ENCODE data around the gene IL21R.

Gene IL21R

GRCh38 chr16:27464626-27465482 lies 62.9 kb downstream of the IL21R start:
- DNase-seq (ENCODE audit: low spot score) = no peak

- no peak for DNase-seq (ENCODE audit: low spot score)
Measured at GRCh38 chr16:27465483-27465879, 63.5 kb downstream of the IL21R start.

- no peak for DNase-seq (ENCODE audit: low spot score)
Measured at GRCh38 chr16:27468941-27469531, 67.1 kb downstream of the IL21R start.

- DNase-seq (ENCODE audit: low spot score) = no peak
Measured at GRCh38 chr16:27470567-27471431, 68.8 kb downstream of the IL21R start.

GRCh38 chr16:27471661-27472060 lies 69.7 kb downstream of the IL21R start:
- DNase-seq (ENCODE audit: low spot score) = no peak

GRCh38 chr16:27472091-27473020 lies 70.4 kb downstream of the IL21R start:
- DNase-seq (ENCODE audit: low spot score) = no peak

GRCh38 chr16:27473101-27473900 lies 71.3 kb downstream of the IL21R start:
- DNase-seq (ENCODE audit: low spot score) = no peak

GRCh38 chr16:27474041-27474440 lies 72.1 kb downstream of the IL21R start:
- no peak for DNase-seq (ENCODE audit: low spot score)

GRCh38 chr16:27474921-27475320 lies 72.9 kb downstream of the IL21R start:
- no peak for DNase-seq (ENCODE audit: low spot score)

GRCh38 chr16:27475561-27475960 lies 73.6 kb downstream of the IL21R start:
- no peak for DNase-seq (ENCODE audit: low spot score)

- DNase-seq (ENCODE audit: low spot score) = no peak
Measured at GRCh38 chr16:27476240-27476639, 74.3 kb downstream of the IL21R start.

GRCh38 chr16:27480761-27481160 lies 78.8 kb downstream of the IL21R start:
- DNase-seq (ENCODE audit: low spot score) = no peak

- no peak for DNase-seq (ENCODE audit: low spot score)
Measured at GRCh38 chr16:27481282-27481934, 79.4 kb downstream of the IL21R start.

GRCh38 chr16:27482397-27483087 lies 80.6 kb downstream of the IL21R start:
- DNase-seq (ENCODE audit: low spot score) = no peak

- DNase-seq (ENCODE audit: low spot score) = no peak
Measured at GRCh38 chr16:27483088-27483437, 81.1 kb downstream of the IL21R start.

GRCh38 chr16:27483624-27484023 lies 81.7 kb downstream of the IL21R start:
- DNase-seq (ENCODE audit: low spot score) = no peak

GRCh38 chr16:27485126-27485525 lies 83.2 kb downstream of the IL21R start:
- no peak for DNase-seq (ENCODE audit: low spot score)

GRCh38 chr16:27485811-27486210 lies 83.8 kb downstream of the IL21R start:
- DNase-seq (ENCODE audit: low spot score) = no peak

GRCh38 chr16:27486344-27486743 lies 84.4 kb downstream of the IL21R start:
- no peak for DNase-seq (ENCODE audit: low spot score)

- no peak for DNase-seq (ENCODE audit: low spot score)
Measured at GRCh38 chr16:27486760-27487159, 84.8 kb downstream of the IL21R start.
